ENCODE results near the gene BDNF.
"Not testable (repeated sequence)": the region's sequence is repeated elsewhere in the genome, so short reads cannot be mapped to it uniquely, and the experiment has no call there.

BDNF gene

GRCh38 chr11:27700351-27701301 is at the start of gene BDNF:
Gene BDNF, minus strand, starts transcription at chr11:27700455. Its CDS starts 41,891 bp downstream, at chr11:27658564.
- Histone ChIP-seq H3K9ac (ENCODE audit: low read depth in 1 of 2, low read length in 2 of 2) (peak within 1 kb of the TSS in 1 of 2 donors; percentile 25), H3K4me1 (ENCODE audit: control insufficient read depth in 2 of 2, insufficient read depth in 2 of 2, low read length in 2 of 2) (peaks cover 7 to 23% of the 10 kb centered on the region in 2 donors), H3K36me3 (ENCODE audit: control insufficient read depth in 2 of 2, insufficient read depth in 2 of 2, low read length in 2 of 2) (no peaks in the 10 kb centered on the region), H3K27me3 (ENCODE audit: control insufficient read depth in 2 of 2, insufficient read depth in 2 of 2, low read length in 2 of 2) (peaks cover 31 to 41% of the 10 kb centered on the region in 2 donors), H3K27ac (ENCODE audit: low read depth in 2 of 2, low read length in 2 of 2) (no peak within 1 kb of the TSS), H3K9me3 (ENCODE audit: control insufficient read depth in 2 of 2, low read length in 2 of 2) (no peaks in the 10 kb centered on the region), H3K4me3 (ENCODE audit: low read length in 2 of 2) (peak within 1 kb of the TSS; percentile 63 to 74)

- Histone ChIP-seq H3K9me3 (ENCODE audit: control insufficient read depth in 2 of 2, low read length in 2 of 2) (no peaks in the 10 kb centered on the region), H3K4me1 (ENCODE audit: control insufficient read depth in 2 of 2, insufficient read depth in 2 of 2, low read length in 2 of 2) (no peaks in the 10 kb centered on the region), H3K27me3 (ENCODE audit: control insufficient read depth in 2 of 2, insufficient read depth in 2 of 2, low read length in 2 of 2) (no peaks in the 10 kb centered on the region), H3K9ac (ENCODE audit: low read depth in 1 of 2, low read length in 2 of 2) (no peak overlapping the region), H3K27ac (ENCODE audit: low read depth in 2 of 2, low read length in 2 of 2) (no peak overlapping the region), H3K4me3 (ENCODE audit: low read length in 2 of 2) (no peak overlapping the region), H3K36me3 (ENCODE audit: control insufficient read depth in 2 of 2, insufficient read depth in 2 of 2, low read length in 2 of 2) (no peaks in the 10 kb centered on the region)
Observed at GRCh38 chr11:27740362-27741013, 40.2 kb upstream of the BDNF start.

GRCh38 chr11:27735281-27735680 is 35.0 kb upstream of the BDNF start:
- H3K36me3 ChIP-seq (ENCODE audit: control insufficient read depth in 2 of 2, insufficient read depth in 2 of 2, low read length in 2 of 2) = no peaks in the 10 kb centered on the region
- no peaks in the 10 kb centered on the region for H3K9me3 ChIP-seq (ENCODE audit: control insufficient read depth in 2 of 2, low read length in 2 of 2)
- H3K27ac ChIP-seq (ENCODE audit: low read depth in 2 of 2, low read length in 2 of 2) = no peak overlapping the region
- no peaks in the 10 kb centered on the region for H3K27me3 ChIP-seq (ENCODE audit: control insufficient read depth in 2 of 2, insufficient read depth in 2 of 2, low read length in 2 of 2)
- no peaks in the 10 kb centered on the region for H3K4me1 ChIP-seq (ENCODE audit: control insufficient read depth in 2 of 2, insufficient read depth in 2 of 2, low read length in 2 of 2)
- no peak overlapping the region for H3K4me3 ChIP-seq (ENCODE audit: low read length in 2 of 2)
- H3K9ac ChIP-seq (ENCODE audit: low read depth in 1 of 2, low read length in 2 of 2) = no peak overlapping the region

- not testable (repeated sequence) for H3K27me3 ChIP-seq (ENCODE audit: control insufficient read depth in 2 of 2, insufficient read depth in 2 of 2, low read length in 2 of 2); H3K4me1 ChIP-seq (ENCODE audit: control insufficient read depth in 2 of 2, insufficient read depth in 2 of 2, low read length in 2 of 2); H3K9me3 ChIP-seq (ENCODE audit: control insufficient read depth in 2 of 2, low read length in 2 of 2); H3K4me3 ChIP-seq (ENCODE audit: low read length in 2 of 2); H3K36me3 ChIP-seq (ENCODE audit: control insufficient read depth in 2 of 2, insufficient read depth in 2 of 2, low read length in 2 of 2); H3K9ac ChIP-seq (ENCODE audit: low read depth in 1 of 2, low read length in 2 of 2); H3K27ac ChIP-seq (ENCODE audit: low read depth in 2 of 2, low read length in 2 of 2)
Observed at GRCh38 chr11:27731803-27732202, 31.5 kb upstream of the BDNF start.

GRCh38 chr11:27726981-27727380 is 26.7 kb upstream of the BDNF start:
- Histone ChIP-seq H3K9me3 (ENCODE audit: control insufficient read depth in 2 of 2, low read length in 2 of 2) (no peaks in the 10 kb centered on the region), H3K4me3 (ENCODE audit: low read length in 2 of 2) (no peak overlapping the region), H3K27ac (ENCODE audit: low read depth in 2 of 2, low read length in 2 of 2) (no peak overlapping the region), H3K4me1 (ENCODE audit: control insufficient read depth in 2 of 2, insufficient read depth in 2 of 2, low read length in 2 of 2) (peaks cover 6% of the 10 kb centered on the region in 2 donors), H3K36me3 (ENCODE audit: control insufficient read depth in 2 of 2, insufficient read depth in 2 of 2, low read length in 2 of 2) (no peaks in the 10 kb centered on the region), H3K9ac (ENCODE audit: low read depth in 1 of 2, low read length in 2 of 2) (no peak overlapping the region), H3K27me3 (ENCODE audit: control insufficient read depth in 2 of 2, insufficient read depth in 2 of 2, low read length in 2 of 2) (peaks cover 17 to 20% of the 10 kb centered on the region in 2 donors)

- no peak overlapping the region for H3K4me3 ChIP-seq (ENCODE audit: low read length in 2 of 2)
- H3K9me3 ChIP-seq (ENCODE audit: control insufficient read depth in 2 of 2, low read length in 2 of 2) = no peaks in the 10 kb centered on the region
- H3K27ac ChIP-seq (ENCODE audit: low read depth in 2 of 2, low read length in 2 of 2) = no peak overlapping the region
- H3K27me3 ChIP-seq (ENCODE audit: control insufficient read depth in 2 of 2, insufficient read depth in 2 of 2, low read length in 2 of 2) = peaks cover 35 to 48% of the 10 kb centered on the region in 2 donors
- H3K4me1 ChIP-seq (ENCODE audit: control insufficient read depth in 2 of 2, insufficient read depth in 2 of 2, low read length in 2 of 2) = peaks cover 8% of the 10 kb centered on the region in 2 donors
- H3K9ac ChIP-seq (ENCODE audit: low read depth in 1 of 2, low read length in 2 of 2) = no peak overlapping the region
- H3K36me3 ChIP-seq (ENCODE audit: control insufficient read depth in 2 of 2, insufficient read depth in 2 of 2, low read length in 2 of 2) = no peaks in the 10 kb centered on the region
Observed at GRCh38 chr11:27723687-27724086, 23.4 kb upstream of the BDNF start.

- no peak overlapping the region for H3K9ac ChIP-seq (ENCODE audit: low read depth in 1 of 2, low read length in 2 of 2)
- H3K27ac ChIP-seq (ENCODE audit: low read depth in 2 of 2, low read length in 2 of 2) = no peak overlapping the region
- no peak overlapping the region for H3K4me3 ChIP-seq (ENCODE audit: low read length in 2 of 2)
- H3K36me3 ChIP-seq (ENCODE audit: control insufficient read depth in 2 of 2, insufficient read depth in 2 of 2, low read length in 2 of 2) = no peaks in the 10 kb centered on the region
- H3K9me3 ChIP-seq (ENCODE audit: control insufficient read depth in 2 of 2, low read length in 2 of 2) = no peaks in the 10 kb centered on the region
- H3K4me1 ChIP-seq (ENCODE audit: control insufficient read depth in 2 of 2, insufficient read depth in 2 of 2, low read length in 2 of 2) = peaks cover 8% of the 10 kb centered on the region in 2 donors
- peaks cover 37 to 49% of the 10 kb centered on the region in 2 donors for H3K27me3 ChIP-seq (ENCODE audit: control insufficient read depth in 2 of 2, insufficient read depth in 2 of 2, low read length in 2 of 2)
Observed at GRCh38 chr11:27722953-27723344, 22.7 kb upstream of the BDNF start.

GRCh38 chr11:27722117-27722952 is 22.1 kb upstream of the BDNF start:
- Histone ChIP-seq H3K36me3 (ENCODE audit: control insufficient read depth in 2 of 2, insufficient read depth in 2 of 2, low read length in 2 of 2) (no peaks in the 10 kb centered on the region), H3K4me1 (ENCODE audit: control insufficient read depth in 2 of 2, insufficient read depth in 2 of 2, low read length in 2 of 2) (peaks cover 8% of the 10 kb centered on the region in 2 donors), H3K9ac (ENCODE audit: low read depth in 1 of 2, low read length in 2 of 2) (no peak overlapping the region), H3K4me3 (ENCODE audit: low read length in 2 of 2) (peak overlapping the region; percentile 30 to 55), H3K9me3 (ENCODE audit: control insufficient read depth in 2 of 2, low read length in 2 of 2) (no peaks in the 10 kb centered on the region), H3K27me3 (ENCODE audit: control insufficient read depth in 2 of 2, insufficient read depth in 2 of 2, low read length in 2 of 2) (peaks cover 39 to 55% of the 10 kb centered on the region in 2 donors), H3K27ac (ENCODE audit: low read depth in 2 of 2, low read length in 2 of 2) (no peak overlapping the region)

- no peak overlapping the region for H3K27ac ChIP-seq (ENCODE audit: low read depth in 2 of 2, low read length in 2 of 2)
- H3K27me3 ChIP-seq (ENCODE audit: control insufficient read depth in 2 of 2, insufficient read depth in 2 of 2, low read length in 2 of 2) = peaks cover 39 to 60% of the 10 kb centered on the region in 2 donors
- no peak overlapping the region for H3K9ac ChIP-seq (ENCODE audit: low read depth in 1 of 2, low read length in 2 of 2)
- peaks cover 8% of the 10 kb centered on the region in 2 donors for H3K4me1 ChIP-seq (ENCODE audit: control insufficient read depth in 2 of 2, insufficient read depth in 2 of 2, low read length in 2 of 2)
- no peak overlapping the region for H3K4me3 ChIP-seq (ENCODE audit: low read length in 2 of 2)
- H3K9me3 ChIP-seq (ENCODE audit: control insufficient read depth in 2 of 2, low read length in 2 of 2) = no peaks in the 10 kb centered on the region
- H3K36me3 ChIP-seq (ENCODE audit: control insufficient read depth in 2 of 2, insufficient read depth in 2 of 2, low read length in 2 of 2) = no peaks in the 10 kb centered on the region
Observed at GRCh38 chr11:27721264-27722116, 21.2 kb upstream of the BDNF start.
